ENCODE measurements around the gene CERS5. TPM values are rescaled to one million over a fixed set of nuclear protein-coding genes. Genes with fewer than 3 reads are reported as not detected.

CERS5 gene
- polyA plus RNA-seq, 1 experiment, result 83.3 TPM

- no peak overlapping the region for H3K4me3 ChIP-seq (ENCODE audit: low read depth, low read length)
- POLR2A ChIA-PET, result interaction anchor here (1.1 kb wide), 1 partner anchor 21 kb away, joined by 4 read pairs; the partner anchor contains the start of gene CERS5
- DNase-seq (ENCODE audit: low read depth, low spot score), result no peak
- no peaks in the 10 kb centered on the region for H3K9me3 ChIP-seq (ENCODE audit: control insufficient read depth, insufficient read depth, low read length)
- TF ChIP-seq CTCF (IDR thresholded peaks at IDR 0.05; ENCODE audit: low read depth, low read length), result no peak
- H3K27me3 ChIP-seq (ENCODE audit: control insufficient read depth, insufficient read depth, low read length), result no peaks in the 10 kb centered on the region
- CTCF ChIA-PET, result interaction anchor here (1.1 to 1.8 kb wide), 2 partner anchors 34 to 43 kb away, joined by 5 read pairs; partner anchors contain the start of gene COX14
- H3K27ac ChIP-seq (ENCODE audit: low read depth, low read length), result no peak overlapping the region
Measured at GRCh38 chr12:50145439-50145838, 21.7 kb downstream of the CERS5 start.

GRCh38 chr12:50142993-50143392 lies 24.2 kb downstream of the CERS5 start:
- TF ChIP-seq CTCF (IDR thresholded peaks at IDR 0.05; ENCODE audit: low read depth, low read length), result no peak
- POLR2A ChIA-PET, result no interaction called here
- Histone ChIP-seq H3K27me3 (ENCODE audit: control insufficient read depth, insufficient read depth, low read length) (no peaks in the 10 kb centered on the region), H3K27ac (ENCODE audit: low read depth, low read length) (no peak overlapping the region), H3K9me3 (ENCODE audit: control insufficient read depth, insufficient read depth, low read length) (no peaks in the 10 kb centered on the region), H3K4me3 (ENCODE audit: low read depth, low read length) (no peak overlapping the region)
- CTCF ChIA-PET, result interaction anchor here (1.0 to 2.9 kb wide), 3 partner anchors 31 to 171 kb away, joined by 4 to 13 read pairs (median 4); partner anchors contain the start of gene COX14
- no peak for DNase-seq (ENCODE audit: low read depth, low spot score)

GRCh38 chr12:50132505-50133135 lies 34.5 kb downstream of the CERS5 start:
- POLR2A ChIA-PET, result interaction anchor here (0.6 to 1.5 kb wide), 3 partner anchors 20 to 35 kb away, joined by 3 to 6 read pairs (median 4); partner anchors contain the start of gene COX14
- Histone ChIP-seq H3K27me3 (ENCODE audit: control insufficient read depth, insufficient read depth, low read length) (no peaks in the 10 kb centered on the region), H3K4me3 (ENCODE audit: low read depth, low read length) (no peak overlapping the region), H3K27ac (ENCODE audit: low read depth, low read length) (no peak overlapping the region), H3K9me3 (ENCODE audit: control insufficient read depth, insufficient read depth, low read length) (no peaks in the 10 kb centered on the region)
- no peak for DNase-seq (ENCODE audit: low read depth, low spot score)
- CTCF ChIA-PET, result interaction anchor here (0.7 to 3.0 kb wide), 16 partner anchors 9 to 275 kb away, joined by 3 to 23 read pairs (median 4); partner anchors contain the start of genes COX14 and SMARCD1
- peak; percentile 36 for TF ChIP-seq CTCF (IDR thresholded peaks at IDR 0.05; ENCODE audit: low read depth, low read length)

GRCh38 chr12:50129290-50129689 lies 37.9 kb downstream of the CERS5 start:
- ChIA-PET POLR2A (interaction anchor here (0.6 to 1.6 kb wide), 3 partner anchors 17 to 33 kb away, joined by 4 to 7 read pairs (median 4); partner anchors contain the start of genes COX14 and GPD1), CTCF (interaction anchor here (0.7 to 2.5 kb wide), 6 partner anchors 10 to 514 kb away, joined by 3 to 10 read pairs (median 3); partner anchors contain the start of gene COX14)
- no peaks in the 10 kb centered on the region for H3K9me3 ChIP-seq (ENCODE audit: control insufficient read depth, insufficient read depth, low read length)
- H3K27ac ChIP-seq (ENCODE audit: low read depth, low read length), result no peak overlapping the region
- DNase-seq (ENCODE audit: low read depth, low spot score), result no peak
- no peaks in the 10 kb centered on the region for H3K27me3 ChIP-seq (ENCODE audit: control insufficient read depth, insufficient read depth, low read length)
- no peak overlapping the region for H3K4me3 ChIP-seq (ENCODE audit: low read depth, low read length)
- TF ChIP-seq CTCF (IDR thresholded peaks at IDR 0.05; ENCODE audit: low read depth, low read length), result no peak

- H3K27me3 ChIP-seq (ENCODE audit: control insufficient read depth, insufficient read depth, low read length), result no peaks in the 10 kb centered on the region
- ChIA-PET CTCF (interaction anchor here (1.2 to 2.5 kb wide), 2 partner anchors 15 to 187 kb away, joined by 3 to 10 read pairs; partner anchors contain the start of gene COX14), POLR2A (interaction anchor here (0.6 to 0.8 kb wide), 2 partner anchors 14 to 15 kb away, joined by 3 read pairs; partner anchors contain the start of gene COX14)
- DNase-seq (ENCODE audit: low read depth, low spot score), result no peak
- TF ChIP-seq CTCF (IDR thresholded peaks at IDR 0.05; ENCODE audit: low read depth, low read length), result no peak
- no peak overlapping the region for H3K4me3 ChIP-seq (ENCODE audit: low read depth, low read length)
- no peak overlapping the region for H3K27ac ChIP-seq (ENCODE audit: low read depth, low read length)
- no peaks in the 10 kb centered on the region for H3K9me3 ChIP-seq (ENCODE audit: control insufficient read depth, insufficient read depth, low read length)
Measured at GRCh38 chr12:50127546-50127945, 39.6 kb downstream of the CERS5 start.

All from AG04450 (cell line).